T-helper 1 cell (primary cell): Measurements from ENCODE around the gene ADAMTS4.

Source experiments
- DNase-seq, 5 donors: peaks; one replicate each; pipeline ENCODE4 v3.0.0-alpha.2; 2012 to 2020

The ADAMTS4 gene

DNA sequence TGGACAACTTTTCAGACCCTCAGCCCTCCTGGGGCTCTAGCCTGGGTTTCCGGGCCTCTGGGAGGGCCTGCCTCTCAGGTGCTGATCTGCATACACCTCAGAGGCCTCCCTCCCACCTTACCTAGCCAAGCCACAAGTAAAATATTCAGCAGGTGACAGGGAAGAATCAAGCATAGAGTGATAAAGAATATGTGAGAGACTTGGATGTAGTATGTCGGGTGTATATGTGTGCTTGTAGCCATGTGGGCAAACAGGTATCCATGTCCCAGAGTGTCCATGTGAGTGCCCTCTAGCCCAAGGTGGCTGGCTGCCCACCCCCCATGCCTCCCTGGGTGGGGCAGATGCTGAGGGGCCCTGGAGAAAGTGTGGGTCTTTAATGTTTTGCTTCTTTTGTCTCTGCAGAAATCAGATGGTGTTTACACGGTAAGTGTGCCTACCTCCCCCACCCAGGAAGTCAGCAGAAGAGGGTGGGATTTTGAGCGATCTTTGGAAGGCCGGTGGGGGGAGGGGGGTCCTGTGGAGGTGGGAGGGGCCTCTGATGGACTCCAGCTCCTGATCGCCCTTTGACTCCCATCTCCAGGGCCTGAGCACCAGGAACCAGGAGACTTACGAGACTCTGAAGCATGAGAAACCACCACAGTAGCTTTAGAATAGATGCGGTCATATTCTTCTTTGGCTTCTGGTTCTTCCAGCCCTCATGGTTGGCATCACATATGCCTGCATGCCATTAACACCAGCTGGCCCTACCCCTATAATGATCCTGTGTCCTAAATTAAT is 19.6 kb upstream of the ADAMTS4 start:
- no peak for DNase-seq

DNA sequence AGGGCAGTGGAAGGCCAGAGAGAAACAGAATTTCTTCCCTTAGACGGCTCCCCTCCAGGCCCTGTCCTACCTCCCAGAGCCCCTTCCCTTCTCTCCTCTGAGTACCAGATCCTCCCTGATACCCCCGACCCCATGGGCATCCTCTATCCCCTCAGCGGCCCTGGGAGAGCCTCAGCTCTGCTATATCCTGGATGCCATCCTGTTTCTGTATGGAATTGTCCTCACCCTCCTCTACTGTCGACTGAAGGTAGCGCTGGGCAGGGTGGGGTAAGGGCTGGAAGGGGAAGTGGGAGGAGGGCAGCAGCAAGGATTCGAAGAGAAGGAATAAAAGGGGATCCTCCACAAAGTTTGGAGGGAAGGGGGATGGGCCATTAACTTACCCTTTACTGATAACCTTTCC is 19.0 kb upstream of the ADAMTS4 start:
- no peak for DNase-seq

DNA sequence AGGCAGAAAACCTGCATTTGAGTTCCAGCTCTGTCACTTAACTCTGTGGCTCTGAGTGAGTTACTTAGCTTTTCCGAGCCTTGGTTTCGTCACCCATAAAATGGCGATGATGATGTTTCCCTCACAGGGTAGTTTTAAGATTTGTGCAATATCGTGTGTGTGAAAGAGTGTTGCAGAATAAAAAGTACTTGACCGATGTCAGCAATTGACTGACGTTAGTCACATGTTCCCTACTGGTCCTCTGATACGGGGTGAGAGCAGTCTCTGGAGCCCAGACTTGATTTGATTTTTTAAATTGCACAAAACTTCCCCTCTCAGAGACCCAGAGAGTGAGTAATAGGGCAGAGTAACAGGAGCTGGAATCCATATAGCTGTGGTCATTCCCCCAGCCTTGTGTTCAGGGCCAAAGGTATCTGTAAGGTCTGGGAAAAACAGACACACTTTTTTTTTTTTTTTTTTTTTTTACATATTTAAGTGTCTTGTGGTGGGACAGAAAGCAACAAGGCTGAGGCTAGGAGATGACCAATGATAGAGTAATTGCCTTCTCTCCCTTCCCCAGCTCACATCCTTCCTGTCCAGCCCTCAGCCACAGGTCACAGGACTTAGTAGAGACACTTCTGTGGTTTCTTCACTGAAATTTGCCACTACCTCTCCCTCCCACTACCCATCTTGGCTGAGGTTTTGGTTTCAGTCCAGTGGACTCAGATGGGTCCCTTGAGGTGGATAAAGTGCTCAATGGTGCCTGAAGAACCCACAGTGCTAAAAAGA is 18.3 kb upstream of the ADAMTS4 start:
- DNase-seq = no peak

DNA sequence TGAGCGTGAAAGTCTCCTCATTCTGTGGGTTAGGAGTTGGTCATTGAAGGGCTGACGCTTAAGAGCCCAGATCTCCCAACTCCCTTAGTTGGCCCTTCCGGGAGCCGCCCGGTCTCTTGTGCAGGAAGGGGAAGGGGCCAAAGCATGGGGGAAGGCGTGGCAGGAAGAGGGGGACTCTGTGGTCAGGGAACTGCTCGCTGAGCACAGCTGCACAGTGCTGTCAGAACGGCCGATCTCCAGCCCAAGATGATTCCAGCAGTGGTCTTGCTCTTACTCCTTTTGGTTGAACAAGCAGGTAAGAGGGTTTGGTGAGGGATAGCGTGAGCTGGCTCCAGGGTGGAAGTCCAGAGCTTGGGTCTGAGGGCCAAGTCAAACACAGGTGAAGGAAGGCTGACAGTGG is 16.2 kb upstream of the ADAMTS4 start, which contains the start of gene FCER1G:
Gene FCER1G (plus strand): TSS at position 220 of the 400 bp plus-strand sequence. CDS start 27 bp downstream, at position 247.
- no peak for DNase-seq

DNA sequence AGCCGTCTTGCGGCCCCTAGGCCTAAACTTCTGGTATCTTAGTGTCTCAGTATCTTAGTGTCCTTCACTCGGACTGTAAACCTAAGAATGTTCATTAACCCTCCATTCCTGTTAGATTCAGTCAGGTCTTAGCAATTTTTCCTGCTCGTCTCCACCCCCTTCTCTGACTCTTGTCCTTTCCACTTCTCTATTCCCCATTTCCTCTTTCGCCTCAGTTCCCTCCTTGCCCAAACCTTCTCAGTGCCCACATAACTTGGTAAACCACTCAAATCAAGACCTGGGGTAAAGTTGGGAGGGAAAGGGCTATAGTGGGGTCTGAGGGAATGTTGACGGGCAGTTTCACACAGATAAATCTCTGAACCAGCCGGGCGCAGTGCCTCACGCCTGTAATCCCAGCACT is 15.5 kb upstream of the ADAMTS4 start:
- no peak for DNase-seq

DNA sequence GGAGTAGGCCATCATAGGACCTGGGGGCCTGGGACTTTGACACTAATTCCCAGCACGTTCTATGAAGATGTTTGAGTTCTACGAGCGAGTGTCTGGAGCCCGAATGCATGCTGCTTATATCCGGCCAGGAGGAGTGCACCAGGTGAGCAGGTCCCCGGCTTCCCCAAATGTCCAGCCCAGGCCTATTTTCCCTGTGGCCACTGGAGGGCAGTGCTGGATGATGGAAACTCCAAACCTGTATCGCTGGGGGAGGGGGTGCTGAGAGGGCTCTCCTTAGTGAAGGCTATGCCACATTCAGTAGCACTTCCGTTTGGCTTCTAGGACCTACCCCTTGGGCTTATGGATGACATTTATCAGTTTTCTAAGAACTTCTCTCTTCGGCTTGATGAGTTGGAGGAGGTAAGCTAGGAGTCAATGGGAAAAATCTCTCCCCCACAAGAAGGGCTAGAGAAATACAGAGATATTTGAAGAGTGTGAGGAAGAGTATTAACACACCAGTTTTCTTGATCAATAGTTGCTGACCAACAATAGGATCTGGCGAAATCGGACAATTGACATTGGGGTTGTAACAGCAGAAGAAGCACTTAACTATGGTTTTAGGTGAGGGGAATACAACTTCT is 11.0 kb upstream of the ADAMTS4 start:
- peak; percentile 35 to 70 (median 61) for DNase-seq

DNA sequence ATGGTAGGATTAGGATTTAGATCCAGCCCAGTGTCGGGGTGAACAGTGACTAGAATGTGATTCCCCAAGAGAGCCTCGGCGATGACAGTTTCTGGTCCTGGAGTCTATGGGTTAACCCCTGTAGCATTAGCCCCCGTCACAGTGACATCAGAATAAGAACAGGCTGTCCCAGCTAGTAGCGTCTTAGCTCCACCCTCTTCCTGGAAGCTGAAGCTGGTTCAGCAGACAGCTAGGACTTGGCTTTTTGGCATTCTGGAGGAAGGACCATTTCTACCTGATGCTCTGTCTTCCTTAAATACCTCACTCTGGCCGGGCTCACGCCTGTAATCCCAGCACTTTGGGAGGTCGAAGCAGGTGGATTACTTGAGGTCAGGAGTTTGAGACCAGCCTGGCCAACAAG is 8.3 kb upstream of the ADAMTS4 start:
- DNase-seq = no peak

DNA sequence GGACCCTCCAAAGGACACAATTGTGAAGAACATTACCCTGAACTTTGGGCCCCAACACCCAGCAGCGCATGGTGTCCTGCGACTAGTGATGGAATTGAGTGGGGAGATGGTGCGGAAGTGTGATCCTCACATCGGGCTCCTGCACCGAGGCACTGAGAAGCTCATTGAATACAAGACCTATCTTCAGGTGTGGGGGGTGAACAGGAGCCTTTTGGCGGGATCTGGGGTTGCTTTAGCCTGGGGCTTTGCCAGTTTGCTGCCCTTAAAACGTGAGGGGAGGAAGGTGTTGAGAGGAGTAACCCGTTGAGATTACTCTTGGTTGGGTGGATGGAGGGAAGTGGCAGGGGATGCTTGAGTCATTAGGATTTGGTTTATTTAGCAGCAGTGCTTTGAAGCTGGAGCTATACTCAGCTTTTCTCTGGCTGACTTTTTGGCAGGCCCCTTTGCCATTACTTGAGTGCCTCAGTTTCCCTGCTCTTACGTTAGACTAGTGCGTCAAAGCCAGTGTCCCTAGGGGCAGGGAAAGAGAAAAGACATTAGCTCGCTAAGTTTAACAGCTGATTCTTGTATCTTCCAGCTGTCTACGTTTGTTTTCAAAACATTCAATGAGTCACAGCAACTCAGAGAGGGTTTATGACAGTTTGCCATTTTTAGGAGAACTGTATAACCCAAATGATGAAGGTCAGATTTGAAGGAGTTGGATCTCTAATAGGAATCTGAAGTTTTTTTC is 7.7 kb upstream of the ADAMTS4 start:
- DNase-seq = no peak

DNA sequence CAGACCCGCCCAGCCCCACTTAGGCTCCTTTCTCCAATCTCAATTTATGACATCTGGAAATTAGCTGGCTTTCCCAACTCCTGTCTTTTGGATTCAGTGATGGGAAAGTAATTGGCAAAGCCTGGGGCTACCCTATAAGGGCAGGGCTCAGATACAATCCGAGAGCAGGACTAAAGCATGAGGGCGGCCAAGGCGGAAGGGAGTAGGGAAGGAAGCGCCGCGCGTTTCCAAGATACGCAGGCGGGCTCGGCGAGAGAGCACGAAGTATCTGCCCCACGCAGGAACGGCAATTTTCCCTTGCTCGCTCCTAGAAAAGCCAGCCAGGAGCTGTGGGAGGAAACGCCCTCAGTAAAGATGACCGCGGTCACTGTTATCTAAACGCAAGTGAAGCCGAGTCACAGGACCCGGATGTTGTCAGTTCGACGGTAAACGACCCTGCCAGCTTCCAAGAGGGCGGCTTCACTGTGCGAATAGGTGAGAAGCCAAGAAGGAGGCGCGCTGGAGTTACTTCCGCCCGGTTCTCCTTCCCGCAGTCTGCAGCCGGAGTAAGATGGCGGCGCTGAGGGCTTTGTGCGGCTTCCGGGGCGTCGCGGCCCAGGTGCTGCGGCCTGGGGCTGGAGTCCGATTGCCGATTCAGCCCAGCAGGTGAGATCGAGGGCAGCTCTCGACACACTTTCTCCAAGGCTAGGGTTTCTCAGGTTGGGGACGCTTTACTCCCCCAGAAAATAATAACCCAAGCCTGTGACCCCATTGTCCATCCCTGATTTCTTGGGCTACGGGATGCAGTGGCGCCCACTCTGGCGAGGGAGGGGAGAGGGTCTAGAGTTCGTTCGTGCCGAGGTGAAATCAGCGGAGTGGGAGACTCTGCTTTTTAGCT is 3.2 kb upstream of the ADAMTS4 start, which contains the start of gene NDUFS2:
Gene NDUFS2 (plus strand): TSS at position 532 of the 877 bp plus-strand sequence. CDS start 19 bp downstream, at position 551.
- peak; percentile 90 to 98 (median 95) for DNase-seq

DNA sequence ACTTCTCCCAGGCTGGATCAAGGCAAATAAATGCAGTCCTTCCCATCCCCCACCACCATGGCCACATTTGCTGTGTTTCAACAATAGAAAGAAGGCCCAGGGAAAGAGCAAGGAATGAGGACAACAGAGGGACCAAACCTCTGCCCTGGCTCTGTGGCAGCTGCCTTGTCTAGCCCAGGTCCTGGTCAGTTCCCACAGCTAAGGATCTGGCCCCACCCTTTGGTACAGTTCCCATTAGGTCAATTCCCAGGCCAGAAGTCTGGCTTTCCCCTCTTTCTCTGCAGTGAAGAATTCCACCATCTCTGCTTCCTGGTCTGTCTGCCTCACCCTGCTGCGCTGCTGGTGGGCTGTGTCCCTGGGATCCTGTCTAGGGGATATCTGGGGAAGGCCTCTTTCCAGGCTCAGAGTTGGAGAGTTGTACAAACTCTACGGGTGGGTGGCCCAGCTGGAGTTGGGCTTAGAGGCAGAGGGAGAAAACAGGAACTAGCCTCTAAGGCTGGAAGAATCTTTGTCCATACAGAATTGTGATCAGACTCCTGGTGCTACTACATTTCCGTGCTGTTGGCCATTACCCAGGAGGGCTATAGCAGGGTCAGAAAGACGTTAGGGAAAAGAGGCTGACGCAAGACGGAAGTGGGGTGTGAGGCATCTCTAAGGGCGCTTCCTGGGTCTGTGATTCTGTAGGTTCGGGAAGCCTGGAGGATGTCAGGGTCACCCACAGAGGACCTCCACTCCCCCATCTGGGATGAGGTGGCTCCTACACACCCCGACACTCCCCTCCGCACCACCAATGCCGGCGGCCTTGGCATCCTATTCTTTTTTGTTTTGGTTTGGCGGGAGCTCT is 2.4 kb upstream of the ADAMTS4 start:
- DNase-seq = no peak

DNA sequence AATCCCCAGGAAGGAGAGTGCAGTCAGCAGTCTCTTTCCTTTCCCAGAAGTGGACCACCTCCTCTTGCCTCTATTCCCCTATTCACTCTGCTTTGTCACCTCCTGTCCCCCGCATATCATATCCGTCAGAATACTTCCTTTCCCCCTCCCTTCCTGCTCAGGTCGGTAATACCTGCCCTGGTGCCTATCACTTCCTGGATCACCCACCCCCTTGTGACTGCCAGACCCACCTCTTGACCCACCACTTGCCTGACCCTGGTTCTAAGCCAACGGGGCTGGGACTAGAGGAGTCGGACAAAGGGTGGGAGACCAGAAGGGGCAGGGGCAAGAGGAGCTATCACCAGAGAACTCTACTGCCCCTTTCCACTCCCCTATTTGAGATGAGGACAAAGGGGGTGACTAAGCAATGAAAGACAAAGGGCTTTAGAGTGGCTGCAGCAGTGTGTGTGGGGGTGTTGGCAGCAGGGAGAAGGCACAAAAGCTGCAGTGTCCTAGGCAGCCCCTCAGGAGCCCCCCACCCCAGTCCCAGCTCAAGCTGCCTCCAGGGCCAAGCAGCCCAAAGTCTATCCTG is 1.7 kb upstream of the ADAMTS4 start:
- peak in 1 of 5 donors; percentile 45 for DNase-seq

DNA sequence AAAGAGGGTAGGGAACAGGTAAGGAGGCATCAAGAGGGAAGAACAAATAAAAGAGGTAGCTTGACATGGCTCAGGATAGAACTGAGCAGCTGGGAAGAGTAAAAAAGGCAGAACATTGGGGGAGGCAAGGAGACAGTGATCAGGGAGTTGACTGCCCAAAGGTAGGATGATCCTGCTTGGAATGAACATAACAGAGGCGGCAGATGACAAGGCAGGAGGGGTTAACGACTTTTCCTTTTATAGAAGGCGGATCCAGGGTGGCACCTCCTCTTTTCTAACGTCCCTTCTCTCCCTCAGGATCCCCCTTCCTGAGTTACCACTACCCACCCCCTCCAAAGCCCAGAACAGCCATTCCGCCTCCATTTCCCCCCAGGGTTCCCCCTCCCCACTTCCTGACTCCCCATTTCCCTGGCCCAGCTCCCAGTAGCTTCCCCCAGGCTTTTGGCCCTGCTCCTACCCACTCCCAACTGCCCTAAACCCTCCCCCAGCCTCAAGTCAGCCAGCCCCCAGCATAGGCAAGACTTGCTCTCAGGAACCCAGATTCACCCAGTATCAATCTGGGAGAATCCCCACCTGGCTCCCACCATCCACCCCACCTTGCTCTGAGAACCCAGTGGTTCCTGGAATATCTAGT is 769 bp upstream of the ADAMTS4 start:
- no peak for DNase-seq

DNA sequence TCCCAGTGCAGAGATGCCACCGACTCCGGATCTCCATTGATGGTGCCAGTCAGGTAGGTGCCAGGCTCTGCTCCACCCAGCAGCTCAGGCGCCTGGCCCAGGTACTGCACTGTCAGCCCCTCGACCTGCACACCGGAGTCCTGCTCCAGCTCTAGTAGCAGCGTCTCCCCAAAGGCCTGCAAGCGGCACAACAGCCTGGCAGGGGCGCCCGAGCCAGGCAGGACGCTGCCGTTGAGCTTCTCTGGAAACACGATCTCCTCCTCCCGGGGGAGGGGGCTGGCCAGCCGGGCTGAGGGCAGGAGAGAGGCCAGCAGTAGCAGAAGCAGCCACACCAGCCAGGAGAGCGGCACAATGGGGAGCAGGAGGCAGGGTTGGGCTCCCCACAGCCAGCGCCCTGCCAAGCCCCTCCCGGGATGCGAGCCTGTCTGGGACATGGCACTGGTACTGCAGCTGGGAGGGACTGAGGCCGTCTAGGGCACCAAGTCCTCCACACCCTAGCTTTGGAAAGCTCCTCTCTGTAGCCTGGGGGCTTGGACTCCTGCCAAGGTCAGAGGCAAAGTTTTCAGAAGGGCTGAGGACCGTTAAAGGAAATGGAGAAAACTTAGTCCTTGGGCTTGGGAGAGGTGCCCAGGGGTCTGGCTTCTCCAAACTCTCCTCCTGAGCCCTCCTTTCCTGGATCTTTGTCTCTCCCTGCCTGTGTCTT is 509 bp downstream of the ADAMTS4 start:
- DNase-seq = no peak

DNA sequence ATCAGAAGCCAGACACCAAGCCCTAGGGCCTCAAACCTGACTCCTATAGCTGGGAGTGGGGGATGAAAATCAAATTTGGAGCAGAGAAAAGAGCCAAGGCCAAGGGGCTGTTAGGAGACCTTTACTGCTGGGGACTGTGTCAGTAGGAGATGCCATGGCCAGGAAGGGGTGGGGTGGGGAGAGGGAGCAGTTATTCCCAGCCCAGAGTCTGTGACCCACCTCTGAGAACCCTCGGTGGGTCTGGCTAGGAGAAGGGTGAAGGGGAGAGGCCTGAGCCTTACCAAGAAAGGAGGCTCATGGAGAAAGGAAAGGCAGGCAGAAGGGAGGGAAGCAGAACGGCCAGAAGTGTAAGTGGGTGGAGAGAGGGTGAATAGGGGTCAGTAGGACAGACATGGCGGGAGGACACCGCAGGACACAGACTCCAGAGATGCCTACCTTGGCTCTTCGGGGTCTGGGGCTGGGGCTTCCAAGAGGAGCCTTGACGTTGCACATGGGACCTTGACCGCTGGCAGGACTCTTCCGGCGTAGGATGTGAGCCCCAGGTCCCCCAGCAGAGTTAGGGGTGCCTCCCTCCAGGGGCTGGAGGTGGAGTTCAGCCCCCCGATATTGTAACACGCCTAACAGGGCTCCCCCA is 1.2 kb downstream of the ADAMTS4 start:
- DNase-seq = no peak

DNA sequence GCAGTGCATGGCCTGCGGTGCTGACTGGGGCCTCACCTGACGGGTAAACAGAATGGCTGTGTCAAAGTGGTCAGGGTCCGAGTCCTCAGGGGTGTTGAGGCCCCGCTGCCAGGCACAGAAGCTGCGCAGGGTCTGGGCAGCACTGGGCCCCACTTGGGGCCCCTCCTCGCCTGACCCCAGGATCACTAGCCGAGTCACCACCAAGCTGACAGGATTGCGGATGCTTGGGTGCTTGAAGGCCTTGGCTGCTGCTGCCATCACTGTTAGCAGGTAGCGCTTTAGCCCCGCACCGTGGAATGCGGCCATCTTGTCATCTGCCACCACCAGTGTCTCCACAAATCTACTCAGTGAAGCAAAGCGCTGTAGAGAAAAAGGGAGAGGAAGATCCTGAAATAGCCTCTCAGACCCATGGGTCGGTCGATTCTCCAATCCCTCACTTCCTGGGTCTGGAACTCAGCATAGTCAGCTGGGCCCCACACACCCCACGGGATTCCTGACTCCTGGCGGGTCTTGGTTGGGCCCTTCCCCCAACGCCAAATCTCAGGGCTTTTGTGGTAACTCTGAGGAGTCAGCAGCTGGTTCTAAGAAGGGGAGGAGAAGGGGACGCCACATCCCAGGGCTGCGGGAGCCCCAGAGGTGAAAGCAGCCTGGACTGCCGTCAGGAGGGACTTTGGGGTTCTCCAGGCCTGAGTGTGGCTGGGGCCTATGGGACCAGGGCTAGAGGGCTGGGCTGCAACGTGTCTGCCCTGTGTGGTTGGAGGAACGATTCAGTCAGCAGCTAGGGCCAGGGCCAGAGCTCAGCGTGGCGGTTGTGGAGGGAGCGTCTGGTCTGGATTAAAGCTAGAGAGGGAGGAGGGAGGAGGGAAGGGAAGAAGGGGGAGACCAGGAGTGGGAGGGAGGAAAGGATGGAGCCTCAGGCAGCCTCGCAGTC is 2.1 kb downstream of the ADAMTS4 start:
- no peak for DNase-seq

DNA sequence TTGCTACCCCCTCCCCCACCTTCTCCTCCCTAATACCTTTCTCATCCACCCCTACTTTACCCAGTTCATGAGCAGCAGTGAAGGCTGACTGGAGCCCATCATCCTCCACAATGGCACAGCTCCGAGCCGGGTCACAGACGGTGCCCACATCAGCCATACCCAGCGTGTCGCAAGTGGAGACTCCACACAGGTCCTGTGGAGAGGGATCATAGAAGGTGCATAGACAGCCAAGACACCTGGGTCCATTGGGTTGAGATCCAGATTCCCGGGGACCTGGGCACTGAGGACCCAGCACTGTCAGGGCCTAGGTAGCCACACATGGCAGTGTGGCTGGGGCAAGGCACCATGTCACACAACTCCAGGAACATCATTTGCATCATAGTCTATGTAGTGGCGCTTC is 2.7 kb downstream of the ADAMTS4 start:
- no peak for DNase-seq

DNA sequence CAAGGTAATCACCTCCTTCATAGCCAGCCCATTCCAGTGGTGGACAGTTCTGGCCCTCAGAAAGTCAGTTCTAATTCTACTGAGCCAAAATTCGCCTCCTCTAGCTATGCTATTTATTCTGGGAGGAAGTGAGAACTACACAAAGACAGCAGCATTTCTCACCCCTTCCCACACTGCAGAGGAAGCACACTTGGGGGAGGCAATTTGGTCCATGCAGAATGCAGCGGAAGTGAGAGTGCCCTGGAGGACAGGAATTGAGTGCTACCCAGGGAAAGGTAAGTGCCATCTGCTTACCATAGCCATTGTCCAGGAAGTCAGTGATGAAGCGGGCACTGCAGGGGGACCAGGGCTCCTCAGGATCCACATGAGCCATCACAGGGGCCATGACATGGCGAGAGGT is 3.7 kb downstream of the ADAMTS4 start:
- no peak for DNase-seq
